Subcutaneous adipose tissue (tissue), 4 donors: ENCODE results near the gene ZBED4. TPM values are rescaled to one million over a fixed set of nuclear protein-coding genes. Genes with fewer than 3 reads are reported as not detected.

Source experiments
- total RNA-seq, 4 donors: library from RNA; depleted of rRNA; stranded (reverse); fragments of >200 nt; gene quantifications; one replicate each; pipeline ENCODE4 v1.1.0, GENCODE V29; 2016
- TF ChIP-seq, protein P1 (sequence below): fragments of 450-650 bp; IDR thresholded peaks from one replicate; pipeline ENCODE4 v1.5.1; 2016; ENCODE audit warnings: low read depth, mild to moderate bottlenecking, control low read depth, antibody characterized with exemption, moderate library complexity

Gene ZBED4
- total RNA-seq, 4 donors from 2014 or later: 6.0 to 11.1 (median 7.0) TPM

- TF ChIP-seq, protein P1, sequence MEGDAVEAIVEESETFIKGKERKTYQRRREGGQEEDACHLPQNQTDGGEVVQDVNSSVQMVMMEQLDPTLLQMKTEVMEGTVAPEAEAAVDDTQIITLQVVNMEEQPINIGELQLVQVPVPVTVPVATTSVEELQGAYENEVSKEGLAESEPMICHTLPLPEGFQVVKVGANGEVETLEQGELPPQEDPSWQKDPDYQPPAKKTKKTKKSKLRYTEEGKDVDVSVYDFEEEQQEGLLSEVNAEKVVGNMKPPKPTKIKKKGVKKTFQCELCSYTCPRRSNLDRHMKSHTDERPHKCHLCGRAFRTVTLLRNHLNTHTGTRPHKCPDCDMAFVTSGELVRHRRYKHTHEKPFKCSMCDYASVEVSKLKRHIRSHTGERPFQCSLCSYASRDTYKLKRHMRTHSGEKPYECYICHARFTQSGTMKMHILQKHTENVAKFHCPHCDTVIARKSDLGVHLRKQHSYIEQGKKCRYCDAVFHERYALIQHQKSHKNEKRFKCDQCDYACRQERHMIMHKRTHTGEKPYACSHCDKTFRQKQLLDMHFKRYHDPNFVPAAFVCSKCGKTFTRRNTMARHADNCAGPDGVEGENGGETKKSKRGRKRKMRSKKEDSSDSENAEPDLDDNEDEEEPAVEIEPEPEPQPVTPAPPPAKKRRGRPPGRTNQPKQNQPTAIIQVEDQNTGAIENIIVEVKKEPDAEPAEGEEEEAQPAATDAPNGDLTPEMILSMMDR: no peak
Measured at GRCh38 chr22:49814164-49814686, 39.4 kb upstream of the ZBED4 start.

DNA sequence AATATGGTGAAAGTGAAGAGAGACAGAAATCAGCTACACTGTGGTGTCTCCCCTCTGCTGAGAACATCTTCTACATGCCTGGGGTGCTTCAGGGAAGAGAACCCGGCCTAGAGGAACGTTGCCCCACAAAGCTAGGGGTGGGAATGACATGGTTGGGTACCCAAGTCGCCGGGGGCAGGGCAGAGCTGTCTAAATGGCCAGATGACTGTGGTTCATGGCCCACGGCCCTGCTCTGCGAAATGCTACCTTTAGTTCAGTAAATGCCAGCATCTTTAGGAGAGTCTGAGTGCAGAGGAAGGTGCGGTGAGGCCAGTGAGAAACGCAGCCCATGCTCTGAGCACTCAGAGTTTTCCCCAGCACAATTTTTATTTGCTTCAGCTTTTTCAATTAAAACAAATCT lies 38.8 kb upstream of the ZBED4 start:
- TF ChIP-seq, protein P1: no peak

DNA sequence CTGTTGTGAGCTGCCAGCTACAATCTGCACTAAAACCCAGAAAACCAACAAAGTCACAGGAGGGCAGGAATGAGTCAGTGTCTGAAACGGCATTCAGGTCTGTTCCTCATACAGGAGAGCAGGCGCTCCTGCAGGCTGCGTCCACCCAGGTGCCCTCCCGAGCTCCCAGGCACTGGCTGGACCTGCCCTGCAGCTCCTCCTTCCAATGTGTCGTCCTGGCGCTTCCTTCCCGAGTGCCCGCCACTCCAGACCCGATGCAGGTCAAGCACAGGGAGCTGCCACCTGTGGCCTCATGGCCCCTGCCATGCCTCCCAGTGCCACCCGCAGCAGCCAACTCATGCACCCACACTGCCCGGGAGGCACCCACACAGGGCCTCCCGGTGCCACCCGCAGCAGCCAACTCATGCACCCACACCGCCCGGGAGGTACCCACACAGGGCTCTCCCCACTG lies 38.0 kb upstream of the ZBED4 start:
- TF ChIP-seq, protein P1: no peak

DNA sequence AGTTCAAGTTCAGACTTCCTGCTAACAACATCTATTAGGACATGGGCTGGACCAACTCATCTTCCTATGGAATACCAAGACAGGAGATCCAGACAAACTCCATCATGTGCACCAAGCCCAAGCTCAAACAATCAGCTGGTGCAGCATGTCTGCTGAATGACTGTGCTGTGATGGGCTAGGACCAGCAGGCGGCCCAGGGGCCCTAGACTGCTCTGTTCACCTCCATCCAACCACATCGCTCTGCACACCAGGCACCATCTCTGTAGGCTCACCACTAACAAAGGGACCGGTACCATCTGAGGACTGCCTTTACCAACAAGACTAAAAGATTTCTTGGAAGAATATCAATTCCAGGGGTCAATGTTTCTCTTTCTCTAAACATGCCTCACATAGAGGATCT lies 36.3 kb upstream of the ZBED4 start:
- TF ChIP-seq, protein P1: no peak

DNA sequence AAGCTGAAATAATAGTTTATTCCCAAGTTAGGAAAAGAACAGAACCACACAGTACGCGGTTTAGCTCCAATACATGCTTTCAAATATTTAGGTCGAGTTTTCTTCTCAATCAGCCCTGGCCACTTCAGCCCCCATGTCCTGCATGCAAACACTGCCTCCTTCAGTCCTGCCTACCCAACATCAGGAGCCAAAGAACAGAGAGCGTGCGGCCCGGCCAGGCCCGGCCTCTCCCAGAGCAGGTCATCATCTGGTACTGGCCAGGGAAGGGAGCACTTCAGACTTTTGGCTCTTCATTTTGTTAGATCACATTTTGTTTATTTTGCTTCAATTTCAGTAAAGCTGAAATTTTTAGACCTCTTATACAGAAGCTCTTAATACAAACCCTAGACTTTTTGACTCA lies 32.7 kb upstream of the ZBED4 start:
- TF ChIP-seq, protein P1: no peak

- TF ChIP-seq, protein P1: no peak
Measured at GRCh38 chr22:49823289-49824045, 30.2 kb upstream of the ZBED4 start.

GRCh38 chr22:49824185-49824925 lies 29.3 kb upstream of the ZBED4 start:
- TF ChIP-seq, protein P1: no peak
